WTC11 (cell line): Measurements from ENCODE around the gene ITPRID1. TPM values are rescaled to one million over a fixed set of nuclear protein-coding genes. Genes with fewer than 3 reads are reported as not detected.

Experiments
- ATAC-seq: fragments of 200-7000 bp; cut with Tn5 transposase; 2 replicates; pipeline ENCODE4 v1.10.0; 2021; ENCODE audit warnings: mild to moderate bottlenecking, moderate library complexity
- CTCF ChIA-PET: fragments of 300-600 bp; sonication (Branson Sonifier 250); formaldehyde crosslinking; loops from one replicate; lab custom pipeline; 2021; ENCODE audit warnings: antibody characterized with exemption; lab: Charles Lee
- POLR2A ChIA-PET: fragments of 350-600 bp; sonication (Branson Sonifier 250); formaldehyde crosslinking; loops from one replicate; lab custom pipeline; 2021; ENCODE audit warnings: antibody characterized with exemption; lab: Charles Lee
- DNase-seq: peaks from one replicate; pipeline ENCODE4 v3.0.0; 2021; ENCODE audit warnings: low spot score
- H3K27ac Mint-ChIP-seq: 2 replicates; pipeline ENCODE4 v1.8.0; 2021; ENCODE audit warnings: mixed read lengths
- H3K27me3 Mint-ChIP-seq: 2 replicates; pipeline ENCODE4 v1.8.0; 2021; ENCODE audit warnings: low read depth, mild to moderate bottlenecking, moderate library complexity, mixed read lengths
- H3K36me3 Mint-ChIP-seq: 2 replicates; pipeline ENCODE4 v1.8.0; 2021; ENCODE audit warnings: mixed read lengths
- H3K4me1 Mint-ChIP-seq: 2 replicates; pipeline ENCODE4 v1.8.0; 2022; ENCODE audit warnings: mixed read lengths
- H3K4me3 Mint-ChIP-seq: 2 replicates; pipeline ENCODE4 v1.8.0; 2021; ENCODE audit warnings: mild to moderate bottlenecking, moderate library complexity, mixed read lengths
- H3K9me3 Mint-ChIP-seq: 2 replicates; pipeline ENCODE4 v1.8.0; 2021; ENCODE audit warnings: mixed read lengths
- ATF1 ChIP-seq: sonication (generic); formaldehyde crosslinking; IDR thresholded peaks from 2 replicates; pipeline ENCODE4 v1.8.1; 2023; ENCODE audit warnings: mild to moderate bottlenecking, moderate library complexity, missing genetic modification reagents
- CBFB ChIP-seq: sonication (generic); formaldehyde crosslinking; IDR thresholded peaks from 2 replicates; pipeline ENCODE4 v1.8.1; 2022; ENCODE audit warnings: mild to moderate bottlenecking, low read depth, missing genetic modification reagents
- CTCF ChIP-seq: fragments of 200-600 bp; IDR thresholded peaks from 2 replicates; pipeline ENCODE4 v1.8.0; 2022; ENCODE audit warnings: antibody characterized with exemption
- GRHL2 ChIP-seq: fragments of 250-450 bp; sonication (Bioruptor Pico); IDR thresholded peaks from 2 replicates; pipeline ENCODE4 v1.8.0; 2022; ENCODE audit warnings: mild to moderate bottlenecking, moderate library complexity; ENCODE audit not compliant: insufficient replicate concordance, severe bottlenecking
- NFE2L1 ChIP-seq: sonication (generic); formaldehyde crosslinking; IDR thresholded peaks from 2 replicates; pipeline ENCODE4 v1.8.1; 2023; ENCODE audit warnings: missing genetic modification reagents
- NFYB ChIP-seq: sonication (generic); formaldehyde crosslinking; conservative IDR thresholded peaks from 2 replicates; pipeline ENCODE4 v1.8.0; 2022; ENCODE audit warnings: low read depth, missing genetic modification reagents
- NR1H2 ChIP-seq: sonication (generic); formaldehyde crosslinking; IDR thresholded peaks from 2 replicates; pipeline ENCODE4 v1.9.0; 2021; ENCODE audit warnings: mild to moderate bottlenecking, moderate library complexity, missing genetic modification reagents
- OVOL2 ChIP-seq: fragments of 250-450 bp; sonication (Bioruptor Pico); IDR thresholded peaks from 2 replicates; pipeline ENCODE4 v1.9.0; 2021; ENCODE audit warnings: mild to moderate bottlenecking, borderline replicate concordance
- SP1 ChIP-seq: sonication (generic); formaldehyde crosslinking; conservative IDR thresholded peaks from 2 replicates; pipeline ENCODE4 v1.8.1; 2022; ENCODE audit warnings: missing genetic modification reagents
- TP53 ChIP-seq: sonication (generic); formaldehyde crosslinking; IDR thresholded peaks from 2 replicates; pipeline ENCODE4 v1.8.1; 2023; ENCODE audit warnings: mild to moderate bottlenecking, missing genetic modification reagents
- ZNF512 ChIP-seq: sonication (generic); formaldehyde crosslinking; IDR thresholded peaks from 2 replicates; pipeline ENCODE4 v1.8.1; 2022; ENCODE audit warnings: missing genetic modification reagents, borderline replicate concordance
- total RNA-seq: library from RNA; stranded (reverse); gene quantifications from 3 replicates; pipeline ENCODE4 v1.2.3, GENCODE V29; 2021
- TF ChIP-seq, protein P1 (sequence below): sonication (generic); formaldehyde crosslinking; IDR thresholded peaks from 2 replicates; pipeline ENCODE4 v1.8.1; 2023; ENCODE audit warnings: mild to moderate bottlenecking, missing genetic modification reagents, moderate library complexity
- TF ChIP-seq, protein P2 (sequence below): sonication (generic); formaldehyde crosslinking; IDR thresholded peaks from 2 replicates; pipeline ENCODE4 v1.8.1; 2023; ENCODE audit warnings: mild to moderate bottlenecking, missing genetic modification reagents
- TF ChIP-seq, protein P3 (sequence below): sonication (generic); formaldehyde crosslinking; IDR thresholded peaks from 2 replicates; pipeline ENCODE4 v1.8.1; 2022; ENCODE audit warnings: low read depth, missing genetic modification reagents, borderline replicate concordance
- TF ChIP-seq, protein P4 (sequence below): sonication (generic); formaldehyde crosslinking; IDR thresholded peaks from 2 replicates; pipeline ENCODE4 v1.8.0; 2022; ENCODE audit warnings: mild to moderate bottlenecking, missing genetic modification reagents
- TF ChIP-seq, protein P5 (sequence below): fragments of 250-450 bp; sonication (Bioruptor Pico); IDR thresholded peaks from 2 replicates; pipeline ENCODE4 v1.9.0; 2021; ENCODE audit warnings: mild to moderate bottlenecking

ITPRID1 gene
- total RNA-seq, 1 experiment from 2014 or later, result 0.98 TPM

DNA sequence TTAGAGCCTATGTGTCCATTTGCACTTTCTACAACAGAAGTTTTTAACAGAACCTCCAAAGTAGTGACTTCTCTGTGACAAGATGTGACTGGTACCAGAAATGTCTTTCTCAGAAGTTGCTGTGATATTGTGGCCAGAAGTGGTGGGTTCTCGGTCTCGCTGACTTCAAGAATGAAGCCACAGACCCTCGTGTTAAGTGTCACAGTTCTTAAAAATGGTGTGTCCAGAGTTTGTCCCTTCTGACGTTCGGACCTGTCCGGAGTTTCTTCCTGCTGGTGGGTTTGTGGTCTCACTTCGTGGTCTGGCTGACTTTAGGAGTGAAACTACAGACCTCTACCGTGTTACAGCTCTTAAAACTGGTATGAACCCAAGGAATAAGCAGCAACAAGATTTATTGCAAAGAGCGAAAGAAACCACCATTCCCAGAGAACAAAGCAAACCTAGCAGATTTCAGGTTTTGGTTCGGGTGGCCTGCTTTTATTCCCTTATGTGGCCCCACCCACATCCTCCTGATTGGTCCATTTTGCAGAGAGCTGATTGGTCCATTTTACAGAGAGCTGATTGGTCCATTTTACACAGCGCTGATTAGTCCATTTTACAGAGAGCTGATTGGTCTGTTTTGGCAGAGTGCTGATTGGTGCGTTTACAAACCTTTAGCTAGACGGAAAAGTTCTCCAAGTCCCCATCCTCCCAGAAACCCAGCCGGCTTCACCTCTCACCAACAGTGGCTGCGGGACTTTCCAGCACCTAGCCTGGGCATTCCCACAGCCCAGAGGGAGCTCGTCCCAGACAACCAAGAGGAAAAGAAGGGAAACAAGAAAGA, 3.0 kb downstream of the ITPRID1 start:
- Mint-ChIP-seq H3K36me3 (peaks cover 20% of the 10 kb centered on the region), H3K4me1 (no peaks in the 10 kb centered on the region), H3K27me3 (peaks cover 4% of the 10 kb centered on the region; the same call in 1 of the 2 replicates), H3K9me3 (peaks cover 34% of the 10 kb centered on the region), H3K4me3 (no peak overlapping the region), H3K27ac (no peak overlapping the region)
- CTCF ChIA-PET, result interaction anchor here (1.1 kb wide), 1 partner anchor 74 kb away, joined by 4 read pairs; no protein-coding TSS in a partner anchor
- DNase-seq (no peak), ATAC-seq (no peak)
- peak; percentile 49; the same call in 1 of the 2 replicates for TF ChIP-seq NFYB
- no peak for TF ChIP-seq CTCF
- POLR2A ChIA-PET, result no interaction called here

DNA sequence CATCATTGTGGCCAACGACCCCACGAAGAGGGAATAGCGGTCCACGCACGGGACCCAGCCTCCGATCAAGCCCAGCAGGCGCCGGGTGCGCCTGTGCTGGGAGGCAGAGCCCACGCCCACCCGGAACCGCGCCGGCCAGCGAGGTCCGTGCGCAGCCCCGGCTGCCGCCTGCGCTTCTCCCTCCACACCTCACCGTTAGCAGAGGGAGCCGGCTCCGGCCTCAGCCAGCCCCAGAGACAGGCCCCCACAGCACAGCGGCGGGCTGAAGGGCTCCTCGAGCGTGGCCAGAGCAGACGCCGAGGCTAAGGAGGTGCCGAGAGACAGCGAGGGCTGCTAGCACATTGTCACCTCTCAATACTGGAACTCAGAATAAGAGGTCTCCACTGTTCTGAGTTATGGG, 3.6 kb downstream of the ITPRID1 start:
- Mint-ChIP-seq H3K4me3 (no peak overlapping the region), H3K36me3 (peaks cover 20% of the 10 kb centered on the region), H3K4me1 (no peaks in the 10 kb centered on the region), H3K27ac (no peak overlapping the region), H3K9me3 (peaks cover 33% of the 10 kb centered on the region), H3K27me3 (peaks cover 4% of the 10 kb centered on the region; the same call in 1 of the 2 replicates)
- no peak for DNase-seq
- ChIA-PET CTCF (interaction anchor here (1.1 kb wide), 1 partner anchor 74 kb away, joined by 4 read pairs; no protein-coding TSS in a partner anchor), POLR2A (no interaction called here)
- ATAC-seq, result no peak
- TF ChIP-seq CBFB (CRISPR knock-in tag), result no peak
- TF ChIP-seq ZNF512 (CRISPR knock-in tag), result no peak
- no peak for TF ChIP-seq NFE2L1 (CRISPR knock-in tag)
- TF ChIP-seq, protein P1, sequence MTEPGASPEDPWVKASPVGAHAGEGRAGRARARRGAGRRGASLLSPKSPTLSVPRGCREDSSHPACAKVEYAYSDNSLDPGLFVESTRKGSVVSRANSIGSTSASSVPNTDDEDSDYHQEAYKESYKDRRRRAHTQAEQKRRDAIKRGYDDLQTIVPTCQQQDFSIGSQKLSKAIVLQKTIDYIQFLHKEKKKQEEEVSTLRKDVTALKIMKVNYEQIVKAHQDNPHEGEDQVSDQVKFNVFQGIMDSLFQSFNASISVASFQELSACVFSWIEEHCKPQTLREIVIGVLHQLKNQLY, result no peak
- no peak for TF ChIP-seq OVOL2 (CRISPR knock-in tag)
- TF ChIP-seq, protein P2, sequence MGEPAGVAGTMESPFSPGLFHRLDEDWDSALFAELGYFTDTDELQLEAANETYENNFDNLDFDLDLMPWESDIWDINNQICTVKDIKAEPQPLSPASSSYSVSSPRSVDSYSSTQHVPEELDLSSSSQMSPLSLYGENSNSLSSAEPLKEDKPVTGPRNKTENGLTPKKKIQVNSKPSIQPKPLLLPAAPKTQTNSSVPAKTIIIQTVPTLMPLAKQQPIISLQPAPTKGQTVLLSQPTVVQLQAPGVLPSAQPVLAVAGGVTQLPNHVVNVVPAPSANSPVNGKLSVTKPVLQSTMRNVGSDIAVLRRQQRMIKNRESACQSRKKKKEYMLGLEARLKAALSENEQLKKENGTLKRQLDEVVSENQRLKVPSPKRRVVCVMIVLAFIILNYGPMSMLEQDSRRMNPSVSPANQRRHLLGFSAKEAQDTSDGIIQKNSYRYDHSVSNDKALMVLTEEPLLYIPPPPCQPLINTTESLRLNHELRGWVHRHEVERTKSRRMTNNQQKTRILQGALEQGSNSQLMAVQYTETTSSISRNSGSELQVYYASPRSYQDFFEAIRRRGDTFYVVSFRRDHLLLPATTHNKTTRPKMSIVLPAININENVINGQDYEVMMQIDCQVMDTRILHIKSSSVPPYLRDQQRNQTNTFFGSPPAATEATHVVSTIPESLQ (CRISPR knock-in tag), result no peak
- no peak for TF ChIP-seq NFYB

- DNase-seq, result no peak
- ATAC-seq, result no peak
- H3K9me3 Mint-ChIP-seq, result peaks cover 33% of the 10 kb centered on the region
- peaks cover 20% of the 10 kb centered on the region for H3K36me3 Mint-ChIP-seq
- H3K27ac Mint-ChIP-seq, result no peak overlapping the region
- POLR2A ChIA-PET, result no interaction called here
- H3K4me1 Mint-ChIP-seq, result no peaks in the 10 kb centered on the region
- no peak overlapping the region for H3K4me3 Mint-ChIP-seq
- CTCF ChIA-PET, result no interaction called here
- peaks cover 4% of the 10 kb centered on the region; the same call in 1 of the 2 replicates for H3K27me3 Mint-ChIP-seq
- TF ChIP-seq SP1 (CRISPR knock-in tag) (no peak), TP53 (no peak), CBFB (CRISPR knock-in tag) (no peak), NR1H2 (CRISPR knock-in tag) (no peak), GRHL2 (CRISPR knock-in tag) (no peak), ATF1 (no peak)
- TF ChIP-seq, protein P3, sequence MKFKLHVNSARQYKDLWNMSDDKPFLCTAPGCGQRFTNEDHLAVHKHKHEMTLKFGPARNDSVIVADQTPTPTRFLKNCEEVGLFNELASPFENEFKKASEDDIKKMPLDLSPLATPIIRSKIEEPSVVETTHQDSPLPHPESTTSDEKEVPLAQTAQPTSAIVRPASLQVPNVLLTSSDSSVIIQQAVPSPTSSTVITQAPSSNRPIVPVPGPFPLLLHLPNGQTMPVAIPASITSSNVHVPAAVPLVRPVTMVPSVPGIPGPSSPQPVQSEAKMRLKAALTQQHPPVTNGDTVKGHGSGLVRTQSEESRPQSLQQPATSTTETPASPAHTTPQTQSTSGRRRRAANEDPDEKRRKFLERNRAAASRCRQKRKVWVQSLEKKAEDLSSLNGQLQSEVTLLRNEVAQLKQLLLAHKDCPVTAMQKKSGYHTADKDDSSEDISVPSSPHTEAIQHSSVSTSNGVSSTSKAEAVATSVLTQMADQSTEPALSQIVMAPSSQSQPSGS (CRISPR knock-in tag), result no peak
- TF ChIP-seq, protein P4, sequence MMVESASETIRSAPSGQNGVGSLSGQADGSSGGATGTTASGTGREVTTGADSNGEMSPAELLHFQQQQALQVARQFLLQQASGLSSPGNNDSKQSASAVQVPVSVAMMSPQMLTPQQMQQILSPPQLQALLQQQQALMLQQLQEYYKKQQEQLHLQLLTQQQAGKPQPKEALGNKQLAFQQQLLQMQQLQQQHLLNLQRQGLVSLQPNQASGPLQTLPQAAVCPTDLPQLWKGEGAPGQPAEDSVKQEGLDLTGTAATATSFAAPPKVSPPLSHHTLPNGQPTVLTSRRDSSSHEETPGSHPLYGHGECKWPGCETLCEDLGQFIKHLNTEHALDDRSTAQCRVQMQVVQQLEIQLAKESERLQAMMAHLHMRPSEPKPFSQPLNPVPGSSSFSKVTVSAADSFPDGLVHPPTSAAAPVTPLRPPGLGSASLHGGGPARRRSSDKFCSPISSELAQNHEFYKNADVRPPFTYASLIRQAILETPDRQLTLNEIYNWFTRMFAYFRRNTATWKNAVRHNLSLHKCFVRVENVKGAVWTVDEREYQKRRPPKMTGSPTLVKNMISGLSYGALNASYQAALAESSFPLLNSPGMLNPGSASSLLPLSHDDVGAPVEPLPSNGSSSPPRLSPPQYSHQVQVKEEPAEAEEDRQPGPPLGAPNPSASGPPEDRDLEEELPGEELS (CRISPR knock-in tag), result no peak
- TF ChIP-seq, protein P5, sequence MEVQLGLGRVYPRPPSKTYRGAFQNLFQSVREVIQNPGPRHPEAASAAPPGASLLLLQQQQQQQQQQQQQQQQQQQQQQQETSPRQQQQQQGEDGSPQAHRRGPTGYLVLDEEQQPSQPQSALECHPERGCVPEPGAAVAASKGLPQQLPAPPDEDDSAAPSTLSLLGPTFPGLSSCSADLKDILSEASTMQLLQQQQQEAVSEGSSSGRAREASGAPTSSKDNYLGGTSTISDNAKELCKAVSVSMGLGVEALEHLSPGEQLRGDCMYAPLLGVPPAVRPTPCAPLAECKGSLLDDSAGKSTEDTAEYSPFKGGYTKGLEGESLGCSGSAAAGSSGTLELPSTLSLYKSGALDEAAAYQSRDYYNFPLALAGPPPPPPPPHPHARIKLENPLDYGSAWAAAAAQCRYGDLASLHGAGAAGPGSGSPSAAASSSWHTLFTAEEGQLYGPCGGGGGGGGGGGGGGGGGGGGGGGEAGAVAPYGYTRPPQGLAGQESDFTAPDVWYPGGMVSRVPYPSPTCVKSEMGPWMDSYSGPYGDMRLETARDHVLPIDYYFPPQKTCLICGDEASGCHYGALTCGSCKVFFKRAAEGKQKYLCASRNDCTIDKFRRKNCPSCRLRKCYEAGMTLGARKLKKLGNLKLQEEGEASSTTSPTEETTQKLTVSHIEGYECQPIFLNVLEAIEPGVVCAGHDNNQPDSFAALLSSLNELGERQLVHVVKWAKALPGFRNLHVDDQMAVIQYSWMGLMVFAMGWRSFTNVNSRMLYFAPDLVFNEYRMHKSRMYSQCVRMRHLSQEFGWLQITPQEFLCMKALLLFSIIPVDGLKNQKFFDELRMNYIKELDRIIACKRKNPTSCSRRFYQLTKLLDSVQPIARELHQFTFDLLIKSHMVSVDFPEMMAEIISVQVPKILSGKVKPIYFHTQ, result no peak
These were observed 4.9 kb downstream of the ITPRID1 start for GRCh38 chr7:31518766-31519165.
